HCT116 (cell line): ENCODE measurements around the gene CACNG1. TPM values are rescaled to one million over a fixed set of nuclear protein-coding genes. Genes with fewer than 3 reads are reported as not detected.

ENCODE experiments used
- ATAC-seq: fragments of 200-7000 bp; cut with Tn5 transposase; 2 replicates; pipeline ENCODE4 v1.9.1; 2020; ENCODE audit warnings: mild to moderate bottlenecking, moderate library complexity
- BruUV-seq: library from RNA; stranded (reverse); fragments of 400-500 nt; replicated peaks from 2 replicates; lab custom pipeline; 2021; lab: Mats Ljungman, UMichigan
- CTCF ChIA-PET: fragments of 300-600 bp; sonication (Branson Sonifier 250); formaldehyde crosslinking; loops from one replicate; lab custom pipeline; 2021; ENCODE audit warnings: antibody characterized with exemption; lab: Charles Lee
- POLR2A ChIA-PET: fragments of 300-600, 350-600 bp; sonication (Branson Sonifier 250); formaldehyde crosslinking; loops from one replicate; lab custom pipeline; 2021; ENCODE audit warnings: antibody characterized with exemption; lab: Charles Lee
- RAD21 ChIA-PET, 2 experiments: fragments of 300-600 bp; sonication (Branson Sonifier 250); formaldehyde crosslinking; loops; one replicate each; lab custom pipeline; 2023; ENCODE audit warnings: low total read pairs in 2 of 2; ENCODE audit not compliant: uncharacterized antibody in 2 of 2, unreplicated experiment in 2 of 2, low non-redundant PET in 1 of 2; lab: Charles Lee
- DNase-seq: peaks from one replicate; pipeline ENCODE4 v3.0.0-alpha.2; 2010; ENCODE audit warnings: low read depth, low spot score
- H2AFZ ChIP-seq: fragments of 200-600 bp; shearing (Covaris generic), sonication (generic); 2 replicates; pipeline ENCODE4 v1.6.1; 2017; ENCODE audit warnings: low read depth, mixed run types, mixed read lengths, antibody characterized with exemption, low read length; ENCODE audit not compliant: poor library complexity, severe bottlenecking
- H3K27ac ChIP-seq: 2 replicates; pipeline ENCODE4 v1.5.1; 2012; ENCODE audit warnings: low read depth, low read length
- H3K27me3 ChIP-seq: fragments of 200-600 bp; sonication (generic); 2 replicates; pipeline ENCODE4 v1.6.1; 2016; ENCODE audit warnings: mixed run types, low read length, mixed read lengths; ENCODE audit not compliant: insufficient read depth
- H3K36me3 ChIP-seq, 2 experiments: fragments of 200-500 bp in 1 of 2; fragments of 200-600 bp in 1 of 2; sonication (Bioruptor generic) in 1 of 2; sonication (generic) in 1 of 2; 2 replicates each; pipeline versions ENCODE4 v1.5.1 to v1.6.1; 2014 to 2016; ENCODE audit warnings: low read length in 2 of 2, inconsistent platforms in 1 of 2, mixed read lengths in 1 of 2, mixed run types in 1 of 2; ENCODE audit not compliant: insufficient read depth in 2 of 2, control insufficient read depth in 1 of 2
- H3K4me1 ChIP-seq, 2 experiments: fragments of 200-600 bp in 1 of 2; sonication (generic) in 1 of 2; 2 replicates each; pipeline versions ENCODE4 v1.5.1 to v1.6.1; 2012 to 2017; ENCODE audit warnings: low read length in 2 of 2, inconsistent platforms in 1 of 2, mild to moderate bottlenecking in 1 of 2, mixed read lengths in 1 of 2, mixed run types in 1 of 2, moderate library complexity in 1 of 2; ENCODE audit not compliant: insufficient read depth in 2 of 2, control insufficient read depth in 1 of 2
- H3K4me2 ChIP-seq: fragments of 200-600 bp; sonication (generic); 2 replicates; pipeline ENCODE4 v1.6.1; 2017; ENCODE audit warnings: mixed run types, low read length, mixed read lengths
- H3K4me3 ChIP-seq, 2 experiments: fragments of 200-600 bp in 1 of 2; sonication (generic) in 1 of 2; replicated peaks in 1 of 2; 2 replicates each; pipeline ENCODE4 v1.5.1; 2011 to 2016; ENCODE audit warnings: low read length in 2 of 2, control low read depth in 1 of 2, low read depth in 1 of 2, mild to moderate bottlenecking in 1 of 2, mixed read lengths in 1 of 2, mixed run types in 1 of 2
- H3K79me2 ChIP-seq: fragments of 200-600 bp; sonication (generic); 2 replicates; pipeline ENCODE4 v1.6.1; 2017; ENCODE audit warnings: mild to moderate bottlenecking, mixed run types, low read length, moderate library complexity, mixed read lengths; ENCODE audit not compliant: insufficient read depth
- H3K9ac ChIP-seq: fragments of 200-600 bp; sonication (generic); 2 replicates; pipeline ENCODE4 v1.6.1; 2016; ENCODE audit warnings: low read length, mixed read lengths
- H3K9me2 ChIP-seq: fragments of 200-600 bp; sonication (generic), shearing (Covaris generic); 2 replicates; pipeline ENCODE4 v1.6.1; 2017; ENCODE audit warnings: mixed run types, mild to moderate bottlenecking, moderate library complexity; ENCODE audit not compliant: insufficient read depth
- H3K9me3 ChIP-seq, 2 experiments: fragments of 200-500 bp in 1 of 2; fragments of 200-600 bp in 1 of 2; sonication (Bioruptor generic) in 1 of 2; sonication (generic) in 1 of 2; 2 replicates each; pipeline ENCODE4 v1.6.1; 2014 to 2017; ENCODE audit warnings: low read length in 2 of 2, mixed read lengths in 2 of 2, inconsistent platforms in 1 of 2, low read depth in 1 of 2, mild to moderate bottlenecking in 1 of 2, mixed run types in 1 of 2, moderate library complexity in 1 of 2; ENCODE audit not compliant: control insufficient read depth in 1 of 2, insufficient read depth in 1 of 2
- H4K20me1 ChIP-seq: fragments of 200-600 bp; sonication (generic), shearing (Covaris generic); 2 replicates; pipeline ENCODE4 v1.6.1; 2017; ENCODE audit warnings: mixed run types, mild to moderate bottlenecking, moderate library complexity; ENCODE audit not compliant: insufficient read depth
- CEBPB ChIP-seq: IDR thresholded peaks from 2 replicates; pipeline ENCODE4 v1.6.1; 2012; ENCODE audit warnings: low read depth
- EZH2phosphoT487 ChIP-seq: fragments of 200-600 bp; IDR thresholded peaks from 2 replicates; pipeline ENCODE4 v1.6.1; 2018; ENCODE audit warnings: antibody characterized with exemption, borderline replicate concordance
- JUND ChIP-seq: IDR thresholded peaks from 2 replicates; pipeline ENCODE4 v1.6.1; 2012
- MAX ChIP-seq: IDR thresholded peaks from 2 replicates; pipeline ENCODE4 v1.6.1; 2012
- POLR2A ChIP-seq: IDR thresholded peaks from 2 replicates; pipeline ENCODE4 v1.7.0; 2011; ENCODE audit warnings: borderline replicate concordance; ENCODE audit not compliant: insufficient read depth, insufficient read length; ENCODE audit errors: extremely low read depth
- SIN3A ChIP-seq: IDR thresholded peaks from 2 replicates; pipeline ENCODE4 v1.6.1; 2012; ENCODE audit warnings: low read depth
- SP1 ChIP-seq: IDR thresholded peaks from 2 replicates; pipeline ENCODE4 v1.6.1; 2012; ENCODE audit warnings: low read depth
- SRF ChIP-seq: IDR thresholded peaks from 2 replicates; pipeline ENCODE4 v1.6.1; 2012; ENCODE audit warnings: low read depth
- TCF7L2 ChIP-seq: IDR thresholded peaks from 2 replicates; pipeline ENCODE4 v1.7.0; 2011; ENCODE audit warnings: borderline replicate concordance, inconsistent platforms; ENCODE audit not compliant: insufficient read depth, insufficient read length; ENCODE audit errors: extremely low read depth
- YY1 ChIP-seq: IDR thresholded peaks from 2 replicates; pipeline ENCODE4 v1.6.1; 2011; ENCODE audit warnings: low read length, low read depth, moderate library complexity, mild to moderate bottlenecking; ENCODE audit not compliant: insufficient replicate concordance; ENCODE audit errors: extremely low read depth
- ZFX ChIP-seq: fragments of 450-650 bp; IDR thresholded peaks from 2 replicates; pipeline ENCODE4 v1.6.1; 2017
- ZNF274 ChIP-seq: fragments of 200-500 bp; sonication (Bioruptor generic); IDR thresholded peaks from 2 replicates; pipeline ENCODE4 v1.6.1; 2014; ENCODE audit warnings: mild to moderate bottlenecking, low read depth, low read length, inconsistent platforms
- intact Hi-C: fragments of 100-400 bp; cut with micrococcal nuclease; formaldehyde crosslinking; loops from 2 replicates; pipeline ENCODE4 v1.10.0; 2022
- total RNA-seq: library from RNA; stranded (reverse); gene quantifications from one replicate; pipeline ENCODE4 v1.2.1, GENCODE V29; 2021; ENCODE audit not compliant: unreplicated experiment
- TF ChIP-seq, protein P1 (sequence below): IDR thresholded peaks from 2 replicates; pipeline ENCODE4 v1.6.1; 2011; ENCODE audit warnings: mild to moderate bottlenecking, low read length, moderate library complexity; ENCODE audit not compliant: insufficient replicate concordance; ENCODE audit errors: extremely low read depth

The CACNG1 gene
- total RNA-seq, 1 experiment from 2014 or later = not detected

DNA sequence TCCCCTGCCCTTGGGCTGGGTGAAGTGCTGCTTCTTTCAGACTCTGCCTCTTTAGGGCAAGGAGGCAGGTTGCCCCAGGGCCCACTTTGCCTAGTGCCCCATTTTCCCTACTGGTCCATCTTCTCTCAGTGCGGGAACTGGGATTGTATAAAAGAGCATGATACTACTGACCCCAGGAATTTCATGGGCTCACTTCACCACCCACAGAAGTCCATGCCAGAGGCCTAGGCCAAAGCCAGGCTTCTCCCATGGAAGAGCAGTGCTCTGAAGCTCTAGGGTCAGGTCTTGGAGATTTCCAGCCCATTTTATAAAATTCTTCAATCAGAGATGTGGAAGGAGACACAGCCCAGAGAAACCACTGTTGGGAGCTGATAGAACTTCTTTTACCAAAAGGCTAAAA is 5.7 kb downstream of the CACNG1 start:
- ChIA-PET CTCF (no interaction called here), POLR2A (no interaction called here), RAD21 (no interaction called here)
- Histone ChIP-seq H4K20me1 (no peaks in the 10 kb centered on the region), H3K27me3 (no peaks in the 10 kb centered on the region), H3K9me3 (peaks cover 11 to 13% of the 10 kb centered on the region in 2 experiments; a peak in 1 of 4 replicates), H3K9me2 (no peaks in the 10 kb centered on the region), H3K4me1 (no peaks in the 10 kb centered on the region), H2AFZ (no peak overlapping the region), H3K79me2 (no peaks in the 10 kb centered on the region), H3K27ac (no peak overlapping the region), H3K36me3 (no peaks in the 10 kb centered on the region), H3K4me3 (no peak overlapping the region), H3K9ac (no peak overlapping the region), H3K4me2 (no peak overlapping the region)
- ATAC-seq (no peak), DNase-seq (no peak)
- TF ChIP-seq, protein P1, sequence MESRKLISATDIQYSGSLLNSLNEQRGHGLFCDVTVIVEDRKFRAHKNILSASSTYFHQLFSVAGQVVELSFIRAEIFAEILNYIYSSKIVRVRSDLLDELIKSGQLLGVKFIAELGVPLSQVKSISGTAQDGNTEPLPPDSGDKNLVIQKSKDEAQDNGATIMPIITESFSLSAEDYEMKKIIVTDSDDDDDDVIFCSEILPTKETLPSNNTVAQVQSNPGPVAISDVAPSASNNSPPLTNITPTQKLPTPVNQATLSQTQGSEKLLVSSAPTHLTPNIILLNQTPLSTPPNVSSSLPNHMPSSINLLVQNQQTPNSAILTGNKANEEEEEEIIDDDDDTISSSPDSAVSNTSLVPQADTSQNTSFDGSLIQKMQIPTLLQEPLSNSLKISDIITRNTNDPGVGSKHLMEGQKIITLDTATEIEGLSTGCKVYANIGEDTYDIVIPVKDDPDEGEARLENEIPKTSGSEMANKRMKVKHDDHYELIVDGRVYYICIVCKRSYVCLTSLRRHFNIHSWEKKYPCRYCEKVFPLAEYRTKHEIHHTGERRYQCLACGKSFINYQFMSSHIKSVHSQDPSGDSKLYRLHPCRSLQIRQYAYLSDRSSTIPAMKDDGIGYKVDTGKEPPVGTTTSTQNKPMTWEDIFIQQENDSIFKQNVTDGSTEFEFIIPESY = no peak
- TF ChIP-seq SIN3A (no peak), ZNF274 (no peak), EZH2phosphoT487 (no peak), YY1 (no peak)
- intact Hi-C loops = no loop called here
- no TSS peak for BruUV-seq

DNA sequence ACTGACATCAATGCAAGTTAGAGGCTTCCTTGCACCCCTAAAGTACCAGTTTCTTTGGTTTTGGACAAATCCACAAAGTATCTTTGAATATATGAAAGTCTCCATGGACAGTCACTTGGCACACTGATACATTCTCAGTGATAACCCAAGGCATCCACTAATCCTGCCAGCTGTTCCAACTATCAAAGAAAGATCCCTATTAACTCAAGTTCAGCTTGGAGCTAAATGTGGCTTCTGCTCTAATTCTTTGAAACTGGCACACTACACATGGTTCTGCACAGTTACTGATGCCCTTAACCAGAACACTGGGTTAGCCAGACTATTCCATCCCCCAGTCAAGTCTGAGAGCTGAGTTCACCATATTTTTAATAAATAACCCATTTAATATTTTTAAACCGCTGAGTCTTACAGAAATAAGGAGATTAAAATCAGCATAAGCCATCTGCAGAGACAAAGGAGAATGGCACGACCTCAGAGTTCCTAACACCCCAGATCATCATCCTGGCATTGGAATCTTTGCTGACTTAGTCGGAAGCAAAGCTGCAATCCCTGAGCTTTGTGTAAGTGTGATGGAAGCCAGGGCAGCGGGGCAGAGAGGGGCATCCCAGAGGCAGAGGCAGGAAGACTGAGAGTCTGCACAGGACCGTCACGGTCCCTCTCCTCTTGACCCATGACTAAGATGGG is 6.3 kb downstream of the CACNG1 start:
- H3K4me1 ChIP-seq = no peaks in the 10 kb centered on the region
- no peaks in the 10 kb centered on the region for H3K36me3 ChIP-seq
- H3K9me3 ChIP-seq = peaks cover 11 to 13% of the 10 kb centered on the region in 2 experiments; a peak in 1 of 4 replicates
- H3K79me2 ChIP-seq = no peaks in the 10 kb centered on the region
- DNase-seq (no peak), ATAC-seq (no peak)
- H3K4me3 ChIP-seq = no peak overlapping the region
- H3K9me2 ChIP-seq = no peaks in the 10 kb centered on the region
- BruUV-seq = no TSS peak
- POLR2A ChIA-PET = no interaction called here
- H4K20me1 ChIP-seq = no peaks in the 10 kb centered on the region
- H3K27ac ChIP-seq = no peak overlapping the region
- H3K4me2 ChIP-seq = no peak overlapping the region
- TF ChIP-seq CEBPB = no peak
- TF ChIP-seq MAX = no peak
- no peak for TF ChIP-seq SP1
- TF ChIP-seq ZFX = no peak
- no peak for TF ChIP-seq POLR2A
- TF ChIP-seq TCF7L2 = no peak
- no peak for TF ChIP-seq JUND
- TF ChIP-seq SRF = no peak
- no peak overlapping the region for H2AFZ ChIP-seq
- RAD21 ChIA-PET = no interaction called here
- CTCF ChIA-PET = no interaction called here
- H3K27me3 ChIP-seq = no peaks in the 10 kb centered on the region
- no peak overlapping the region for H3K9ac ChIP-seq
- intact Hi-C loops = no loop called here
